HUES48 (cell line): Measurements from ENCODE around the gene MYLK4.

Source experiments
- H3K27ac ChIP-seq: one replicate; pipeline ENCODE4 v1.7.0; 2013; ENCODE audit warnings: low read depth, low read length, inconsistent platforms
- H3K27me3 ChIP-seq: 2 replicates; pipeline ENCODE4 v1.6.1; 2013; ENCODE audit warnings: mild to moderate bottlenecking, low read length; ENCODE audit not compliant: control insufficient read depth, insufficient read depth
- H3K36me3 ChIP-seq: 2 replicates; pipeline ENCODE4 v1.6.1; 2013; ENCODE audit warnings: low read length; ENCODE audit not compliant: control insufficient read depth, insufficient read depth
- H3K4me1 ChIP-seq: 2 replicates; pipeline ENCODE4 v1.6.1; 2013; ENCODE audit warnings: mild to moderate bottlenecking, low read length; ENCODE audit not compliant: control insufficient read depth, insufficient read depth
- H3K4me3 ChIP-seq: 2 replicates; pipeline ENCODE4 v1.5.1; 2013; ENCODE audit warnings: mild to moderate bottlenecking, low read depth, low read length
- H3K9ac ChIP-seq: 2 replicates; pipeline ENCODE4 v1.6.1; 2013; ENCODE audit warnings: mild to moderate bottlenecking, low read depth, low read length, moderate library complexity
- H3K9me3 ChIP-seq: 2 replicates; pipeline ENCODE4 v1.6.1; 2013; ENCODE audit warnings: low read length; ENCODE audit not compliant: control insufficient read depth, insufficient read depth

The MYLK4 gene

GRCh38 chr6:2715737-2716136 lies 35.0 kb downstream of the MYLK4 start:
- H3K9ac ChIP-seq = no peak overlapping the region
- no peaks in the 10 kb centered on the region for H3K27me3 ChIP-seq
- no peak overlapping the region for H3K4me3 ChIP-seq
- no peaks in the 10 kb centered on the region for H3K9me3 ChIP-seq
- no peaks in the 10 kb centered on the region for H3K36me3 ChIP-seq
- H3K27ac ChIP-seq = no peak overlapping the region
- H3K4me1 ChIP-seq = peaks cover 9% of the 10 kb centered on the region; the same call in 1 of the 2 replicates

GRCh38 chr6:2714111-2714895 lies 36.4 kb downstream of the MYLK4 start:
- Histone ChIP-seq H3K4me3 (no peak overlapping the region), H3K36me3 (no peaks in the 10 kb centered on the region), H3K27ac (no peak overlapping the region), H3K9ac (no peak overlapping the region), H3K27me3 (no peaks in the 10 kb centered on the region), H3K4me1 (peaks cover 9% of the 10 kb centered on the region; the same call in 1 of the 2 replicates), H3K9me3 (no peaks in the 10 kb centered on the region)

DNA sequence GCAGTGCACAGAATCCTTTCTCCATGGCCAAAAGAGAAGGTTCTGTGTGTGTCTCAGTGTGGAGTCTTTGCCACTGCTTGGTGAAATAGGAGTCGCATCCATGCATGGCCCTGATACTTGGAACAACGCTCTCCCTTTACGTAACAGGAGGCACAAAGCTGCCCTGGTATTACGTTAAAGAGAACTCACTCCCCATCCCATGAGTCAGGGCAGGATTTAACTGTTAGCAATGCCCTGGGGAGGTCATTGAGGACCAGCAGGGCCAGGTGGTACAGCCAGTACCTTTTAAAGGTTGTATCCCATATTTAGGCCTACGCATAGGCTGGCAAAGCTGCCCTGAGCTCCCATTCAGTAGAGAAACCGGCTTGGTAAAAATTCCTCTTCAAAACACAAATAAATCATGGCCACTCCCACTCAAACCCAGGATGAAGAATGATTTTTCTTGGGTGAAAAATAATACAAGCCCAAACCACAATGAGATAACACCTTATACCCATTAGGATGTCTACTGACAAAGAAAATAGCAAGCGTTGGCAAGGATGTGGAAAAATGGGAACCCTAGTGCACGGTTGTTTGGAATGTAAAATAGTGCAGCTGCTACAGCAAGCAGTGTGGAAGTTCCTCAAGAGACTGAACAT lies 37.1 kb downstream of the MYLK4 start:
- no peak overlapping the region for H3K9ac ChIP-seq
- H3K4me1 ChIP-seq = peaks cover 9% of the 10 kb centered on the region; the same call in 1 of the 2 replicates
- H3K36me3 ChIP-seq = no peaks in the 10 kb centered on the region
- no peaks in the 10 kb centered on the region for H3K9me3 ChIP-seq
- no peak overlapping the region for H3K4me3 ChIP-seq
- H3K27me3 ChIP-seq = no peaks in the 10 kb centered on the region
- H3K27ac ChIP-seq = no peak overlapping the region

- no peak overlapping the region for H3K27ac ChIP-seq
- no peak overlapping the region for H3K4me3 ChIP-seq
- no peaks in the 10 kb centered on the region for H3K27me3 ChIP-seq
- no peaks in the 10 kb centered on the region for H3K9me3 ChIP-seq
- H3K36me3 ChIP-seq = no peaks in the 10 kb centered on the region
- peaks cover 9% of the 10 kb centered on the region; the same call in 1 of the 2 replicates for H3K4me1 ChIP-seq
- H3K9ac ChIP-seq = no peak overlapping the region
Measured at GRCh38 chr6:2712102-2712501, 38.6 kb downstream of the MYLK4 start.

- Histone ChIP-seq H3K27me3 (no peaks in the 10 kb centered on the region), H3K4me3 (no peak overlapping the region), H3K4me1 (peaks cover 20% of the 10 kb centered on the region), H3K27ac (no peak overlapping the region), H3K36me3 (no peaks in the 10 kb centered on the region), H3K9ac (no peak overlapping the region), H3K9me3 (no peaks in the 10 kb centered on the region)
Measured at GRCh38 chr6:2710412-2710811, 40.3 kb downstream of the MYLK4 start.

GRCh38 chr6:2708456-2708855 lies 42.3 kb downstream of the MYLK4 start:
- no peak overlapping the region for H3K9ac ChIP-seq
- H3K27me3 ChIP-seq = no peaks in the 10 kb centered on the region
- H3K4me1 ChIP-seq = peaks cover 17% of the 10 kb centered on the region
- no peak overlapping the region for H3K4me3 ChIP-seq
- no peaks in the 10 kb centered on the region for H3K9me3 ChIP-seq
- no peaks in the 10 kb centered on the region for H3K36me3 ChIP-seq
- no peak overlapping the region for H3K27ac ChIP-seq

- H3K27me3 ChIP-seq = no peaks in the 10 kb centered on the region
Measured at GRCh38 chr6:2706558-2706957, 44.2 kb downstream of the MYLK4 start.

DNA sequence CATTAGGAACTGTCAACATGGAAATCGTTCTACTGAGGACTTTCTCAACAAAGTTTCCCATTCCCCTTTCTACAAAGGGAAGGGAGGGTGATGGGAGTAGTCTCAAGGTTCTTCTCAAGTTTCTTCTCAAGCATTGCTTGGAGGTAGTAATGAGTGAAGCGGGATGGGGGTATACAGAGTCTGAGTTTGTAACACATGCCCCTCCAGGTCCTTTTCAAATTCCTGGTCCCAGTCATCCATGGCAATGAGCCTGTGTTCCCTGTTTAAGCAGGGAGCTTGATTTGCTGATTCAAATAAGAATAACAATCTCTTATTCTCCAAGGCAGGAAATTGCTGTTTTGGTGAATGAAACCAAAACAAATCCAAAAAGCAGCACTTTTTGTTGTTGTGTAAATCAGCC lies 45.5 kb downstream of the MYLK4 start:
- H3K9me3 ChIP-seq = no peaks in the 10 kb centered on the region
- H3K27me3 ChIP-seq = no peaks in the 10 kb centered on the region
- no peak overlapping the region for H3K9ac ChIP-seq
- H3K4me3 ChIP-seq = no peak overlapping the region
- H3K4me1 ChIP-seq = peaks cover 17% of the 10 kb centered on the region
- H3K27ac ChIP-seq = no peak overlapping the region
- H3K36me3 ChIP-seq = no peaks in the 10 kb centered on the region

More at GRCh38 chr6:2706558-2706957, 44.2 kb downstream of the MYLK4 start:
- Histone ChIP-seq H3K9ac (no peak overlapping the region), H3K36me3 (no peaks in the 10 kb centered on the region), H3K9me3 (no peaks in the 10 kb centered on the region), H3K27ac (no peak overlapping the region), H3K4me1 (peaks cover 17% of the 10 kb centered on the region), H3K4me3 (no peak overlapping the region)

DNA sequence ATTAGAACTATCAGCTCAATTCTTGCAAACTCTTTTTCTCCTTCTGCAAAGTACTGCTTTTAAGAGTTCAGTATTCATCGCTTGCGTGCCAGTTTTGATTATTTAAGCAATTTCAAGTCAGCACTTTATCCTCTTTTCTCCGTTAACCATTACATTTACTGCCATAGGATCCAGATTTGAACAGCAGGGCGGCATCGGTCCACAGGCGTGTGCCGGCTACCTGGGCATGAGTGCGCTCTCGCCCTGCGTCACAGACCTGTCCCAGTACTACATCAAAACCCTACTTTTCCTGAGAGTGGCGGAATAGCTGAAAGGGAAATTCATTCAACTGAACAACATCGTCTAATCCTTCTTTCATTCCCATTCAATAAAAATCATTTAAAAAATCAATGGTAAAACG lies 53.4 kb downstream of the MYLK4 start:
- H3K4me3 ChIP-seq = no peak overlapping the region
- no peaks in the 10 kb centered on the region for H3K36me3 ChIP-seq
- no peaks in the 10 kb centered on the region for H3K9me3 ChIP-seq

GRCh38 chr6:2695454-2696095 lies 55.1 kb downstream of the MYLK4 start:
- no peaks in the 10 kb centered on the region for H3K27me3 ChIP-seq
- no peaks in the 10 kb centered on the region for H3K9me3 ChIP-seq
- no peak overlapping the region for H3K27ac ChIP-seq
- H3K36me3 ChIP-seq = no peaks in the 10 kb centered on the region
- no peaks in the 10 kb centered on the region for H3K4me1 ChIP-seq
- no peak overlapping the region for H3K9ac ChIP-seq
- H3K4me3 ChIP-seq = no peak overlapping the region

More for the DNA sequence above, 53.4 kb downstream of the MYLK4 start:
- Histone ChIP-seq H3K4me1 (no peaks in the 10 kb centered on the region), H3K27ac (no peak overlapping the region), H3K9ac (no peak overlapping the region), H3K27me3 (no peaks in the 10 kb centered on the region)

DNA sequence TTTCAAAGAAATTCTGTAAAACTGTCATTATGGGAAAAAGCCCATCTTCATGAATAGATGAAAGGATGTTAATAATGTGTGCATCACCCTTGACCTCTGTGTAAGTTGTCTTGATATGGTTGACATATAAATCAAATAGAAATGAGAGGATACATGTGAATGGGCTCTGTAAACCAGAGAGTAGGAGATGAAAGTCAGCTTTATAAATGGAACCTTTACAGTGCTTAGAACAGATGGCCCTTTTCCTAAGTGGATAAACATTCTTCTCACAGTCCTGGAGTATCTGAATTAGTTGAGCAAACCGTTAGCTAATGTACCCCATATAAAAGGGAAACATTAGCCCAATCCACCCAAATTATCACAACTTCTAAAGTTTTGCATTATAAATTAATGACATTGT lies 57.5 kb downstream of the MYLK4 start:
- no peaks in the 10 kb centered on the region for H3K4me1 ChIP-seq
- no peaks in the 10 kb centered on the region for H3K36me3 ChIP-seq
- H3K9me3 ChIP-seq = no peaks in the 10 kb centered on the region
- H3K4me3 ChIP-seq = no peak overlapping the region
- no peaks in the 10 kb centered on the region for H3K27me3 ChIP-seq
- H3K27ac ChIP-seq = no peak overlapping the region
- H3K9ac ChIP-seq = no peak overlapping the region
